Measurements from ENCODE around the gene BMPER.

BMPER gene

DNA sequence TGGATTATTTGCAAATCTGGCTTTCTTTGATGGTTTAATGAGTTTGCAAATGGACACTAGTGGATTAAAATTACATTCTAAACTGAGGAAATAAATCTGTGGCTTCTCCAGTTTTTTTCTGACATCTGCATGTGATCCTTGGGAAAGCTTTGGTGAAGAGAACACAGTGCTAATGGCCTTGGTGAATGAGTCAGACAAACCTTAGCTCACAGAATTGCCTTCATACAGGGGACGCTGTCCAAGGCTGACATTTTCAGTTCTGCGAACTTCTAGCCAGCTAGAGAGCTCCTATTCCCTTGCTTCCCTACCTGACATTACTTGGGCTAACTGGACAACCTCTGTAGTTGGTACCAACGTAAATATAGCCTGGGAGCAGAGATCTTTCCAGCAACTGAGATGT, 21.2 kb downstream of the BMPER start:
- DNase-seq: no peak

DNA sequence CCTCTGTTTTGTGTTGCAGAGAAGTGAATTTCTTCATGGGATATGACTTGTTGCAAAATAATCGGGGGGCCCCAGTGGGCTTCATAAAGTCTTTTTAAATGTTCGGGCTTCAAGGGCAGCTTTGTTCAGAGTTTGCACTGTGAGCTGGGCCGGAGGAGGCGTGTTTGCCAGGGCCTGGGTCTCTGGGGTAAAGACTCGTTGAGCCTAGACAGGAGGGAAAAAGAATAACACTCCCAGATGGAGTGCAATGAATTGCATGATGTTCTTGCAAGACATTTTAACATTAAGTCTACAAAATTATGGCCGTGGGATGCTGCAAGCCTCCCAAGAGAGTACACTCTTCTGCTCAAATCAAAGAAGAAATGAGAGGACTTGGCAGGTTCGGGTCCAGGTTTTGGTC, 23.6 kb downstream of the BMPER start:
- no peak for DNase-seq

- DNase-seq: no peak
Observed at GRCh38 chr7:33932221-33932620, 26.9 kb downstream of the BMPER start.

- DNase-seq: peak; percentile 53
Observed at GRCh38 chr7:33932832-33933468, 27.6 kb downstream of the BMPER start.

DNA sequence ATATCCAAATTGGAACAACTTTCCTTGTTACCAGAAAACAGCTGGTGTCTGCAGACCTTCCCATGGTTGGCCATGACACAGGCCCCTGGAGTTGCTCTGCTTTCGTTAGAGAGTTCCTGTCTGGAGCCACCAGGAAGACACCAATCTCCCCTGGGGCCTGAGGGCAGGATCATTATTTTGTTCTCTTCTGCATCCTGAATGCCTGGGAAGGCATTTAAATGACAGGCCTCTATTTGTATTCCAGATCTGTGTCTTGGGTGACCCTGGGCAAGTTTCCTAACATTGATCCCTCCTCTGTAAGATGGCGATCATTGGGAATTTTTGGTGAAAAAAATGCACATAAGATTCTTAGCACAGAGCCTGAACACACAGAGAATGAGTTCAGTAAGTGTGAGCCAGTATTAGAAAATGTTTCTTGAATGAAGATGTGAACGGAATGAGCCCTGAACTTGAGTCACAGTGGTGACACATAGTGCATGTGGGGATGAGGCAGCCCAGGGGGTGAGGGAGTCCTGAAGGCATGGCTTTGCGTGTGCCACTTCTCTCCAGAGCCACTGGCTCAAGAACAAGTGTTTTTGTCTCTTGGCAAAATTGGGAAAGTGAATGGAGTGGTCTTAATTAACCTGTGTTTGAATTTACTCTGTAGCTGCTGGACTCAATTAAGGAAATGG, 28.4 kb downstream of the BMPER start:
- DNase-seq: no peak

- DNase-seq: no peak
Observed at GRCh38 chr7:33934391-33934790, 29.1 kb downstream of the BMPER start.

- DNase-seq: no peak
Observed at GRCh38 chr7:33936503-33936902, 31.2 kb downstream of the BMPER start.

- no peak for DNase-seq
Observed at GRCh38 chr7:33937871-33938270, 32.5 kb downstream of the BMPER start.

GRCh38 chr7:33939121-33939520, 33.8 kb downstream of the BMPER start:
- no peak for DNase-seq

- no peak for DNase-seq
Observed at GRCh38 chr7:33940503-33940902, 35.2 kb downstream of the BMPER start.

GRCh38 chr7:33941418-33941817, 36.1 kb downstream of the BMPER start:
- no peak for DNase-seq

- no peak for DNase-seq
Observed at GRCh38 chr7:33946094-33946699, 40.9 kb downstream of the BMPER start.

DNA sequence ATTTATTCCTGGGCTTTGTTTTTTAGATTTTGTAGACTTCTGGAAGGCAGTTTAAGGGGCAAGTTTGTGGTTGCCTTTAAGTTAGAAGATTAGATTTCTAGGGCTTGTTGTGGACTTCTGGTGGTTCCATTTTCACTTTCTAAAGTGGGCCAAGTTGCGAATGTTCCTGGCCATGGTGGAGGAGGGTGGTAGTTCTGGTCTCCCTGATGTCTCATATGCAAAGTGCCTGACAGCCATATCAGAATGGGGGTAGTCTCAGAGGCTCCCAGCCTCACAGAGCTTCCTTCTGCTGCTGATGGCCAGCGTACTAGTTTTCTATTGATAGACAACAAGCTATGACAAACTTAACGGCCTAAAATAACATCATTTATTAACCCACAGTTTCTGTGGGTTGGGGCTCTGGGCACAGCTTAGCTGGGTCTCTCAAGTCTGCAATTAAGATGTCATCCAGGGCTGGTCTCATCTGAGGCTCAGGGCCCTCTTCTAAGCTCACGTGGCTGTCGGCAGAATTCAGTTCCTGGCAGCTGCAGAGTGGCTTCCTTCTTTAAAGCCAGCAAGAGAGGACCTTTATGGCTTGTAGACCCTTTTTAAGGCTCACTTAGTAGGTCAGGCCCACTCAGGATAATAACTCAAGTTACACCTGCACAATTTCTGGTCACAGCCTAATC, 44.8 kb downstream of the BMPER start:
- DNase-seq: no peak

DNA sequence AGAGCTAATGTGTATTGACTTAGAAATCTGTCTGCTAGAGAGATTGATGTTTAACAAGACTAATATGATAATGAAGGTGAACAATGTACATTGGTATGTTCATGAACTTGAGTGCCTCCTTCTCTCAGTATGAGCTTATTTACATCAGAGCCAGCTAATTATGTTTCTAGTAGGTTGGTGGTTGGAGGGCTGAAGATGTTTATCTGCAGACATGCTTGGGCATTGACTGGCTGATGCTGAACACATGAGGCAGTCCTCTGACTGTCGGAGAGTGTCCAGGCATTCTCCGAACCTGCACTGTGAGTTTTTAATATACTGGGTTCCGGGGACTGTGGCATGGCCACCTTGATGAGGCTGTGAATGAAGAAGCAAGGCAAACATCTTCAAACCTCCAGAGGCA, 47.5 kb downstream of the BMPER start:
- DNase-seq: no peak

DNA sequence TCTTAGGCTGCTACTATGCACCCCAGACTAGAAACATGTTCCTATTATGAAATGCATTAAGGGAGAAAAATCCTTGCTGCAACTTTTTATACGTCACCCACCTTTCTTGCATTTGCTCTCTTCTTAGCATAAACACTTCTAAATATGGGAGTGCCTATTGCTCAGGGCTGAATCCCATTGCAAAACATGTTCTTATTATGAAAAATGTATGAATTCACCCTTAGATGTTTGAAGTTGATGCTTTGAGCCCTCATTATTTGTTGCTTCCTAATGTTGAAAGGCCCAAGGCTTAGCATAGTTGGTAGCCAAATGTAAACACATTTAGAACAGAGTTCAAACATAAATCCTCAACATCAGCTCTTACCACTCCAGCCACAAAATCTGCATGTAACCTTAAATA, 52.8 kb downstream of the BMPER start:
- no peak for DNase-seq

- no peak for DNase-seq
Observed at GRCh38 chr7:33959676-33960075, 54.3 kb downstream of the BMPER start.

GRCh38 chr7:33961948-33962347, 56.6 kb downstream of the BMPER start:
- DNase-seq: no peak

- DNase-seq: no peak
Observed at GRCh38 chr7:33964417-33965182, 59.3 kb downstream of the BMPER start.

- DNase-seq: no peak
Observed at GRCh38 chr7:33965183-33965744, 59.9 kb downstream of the BMPER start.

- no peak for DNase-seq
Observed at GRCh38 chr7:33968591-33968990, 63.3 kb downstream of the BMPER start.

DNA sequence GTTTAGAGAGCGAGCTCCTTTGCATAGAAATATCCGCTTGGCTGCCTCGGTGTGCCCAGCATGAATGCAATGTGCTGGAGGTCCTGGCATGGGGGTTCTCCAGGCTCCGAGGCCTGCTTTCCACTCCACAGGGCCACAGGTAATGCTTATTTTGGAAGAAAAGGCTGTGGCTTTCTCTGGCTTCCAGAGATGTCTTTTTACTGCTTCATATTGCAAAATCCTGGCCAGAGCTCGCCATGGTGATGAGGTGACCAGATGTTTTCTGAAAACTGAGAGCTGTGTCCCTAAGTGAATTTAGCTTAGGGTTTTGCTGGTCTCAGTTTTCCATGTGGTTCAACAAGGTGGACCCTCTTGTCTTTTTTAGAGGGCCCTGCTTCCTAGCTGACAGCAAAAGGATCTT, 65.2 kb downstream of the BMPER start:
- no peak for DNase-seq

- no peak for DNase-seq
Observed at GRCh38 chr7:33971106-33971505, 65.8 kb downstream of the BMPER start.

All from activated CD8-positive, alpha-beta memory T cell treated with anti-CD3 and anti-CD28 coated beads, Interleukin-2, amount 50 U/mL, for 4 hours (primary cell).